BE2C (cell line): ENCODE results near the gene HCK.

Experiments used
- DNase-seq: peaks from one replicate; pipeline ENCODE4 v3.0.0-alpha.2; 2020
- H3K27me3 ChIP-seq: fragments of 250-450 bp; sonication (Bioruptor Pico); 2 replicates; pipeline ENCODE4 v1.5.1; 2020; ENCODE audit warnings: mild to moderate bottlenecking
- H3K36me3 ChIP-seq: fragments of 250-450 bp; sonication (Bioruptor Pico); 2 replicates; pipeline ENCODE4 v1.5.1; 2020; ENCODE audit warnings: mild to moderate bottlenecking
- H3K4me1 ChIP-seq: fragments of 250-450 bp; sonication (Bioruptor Pico); 2 replicates; pipeline ENCODE4 v1.5.1; 2020
- H3K4me3 ChIP-seq: 2 replicates; pipeline ENCODE4 v1.5.1; 2011; ENCODE audit warnings: low read depth, low read length
- H3K9me3 ChIP-seq: fragments of 250-450 bp; sonication (Bioruptor Pico); 2 replicates; pipeline ENCODE4 v1.5.1; 2020
- CTCF ChIP-seq: IDR thresholded peaks from 2 replicates; pipeline ENCODE4 v1.5.1; 2012; ENCODE audit warnings: mild to moderate bottlenecking, low read depth, low read length

HCK gene

DNA sequence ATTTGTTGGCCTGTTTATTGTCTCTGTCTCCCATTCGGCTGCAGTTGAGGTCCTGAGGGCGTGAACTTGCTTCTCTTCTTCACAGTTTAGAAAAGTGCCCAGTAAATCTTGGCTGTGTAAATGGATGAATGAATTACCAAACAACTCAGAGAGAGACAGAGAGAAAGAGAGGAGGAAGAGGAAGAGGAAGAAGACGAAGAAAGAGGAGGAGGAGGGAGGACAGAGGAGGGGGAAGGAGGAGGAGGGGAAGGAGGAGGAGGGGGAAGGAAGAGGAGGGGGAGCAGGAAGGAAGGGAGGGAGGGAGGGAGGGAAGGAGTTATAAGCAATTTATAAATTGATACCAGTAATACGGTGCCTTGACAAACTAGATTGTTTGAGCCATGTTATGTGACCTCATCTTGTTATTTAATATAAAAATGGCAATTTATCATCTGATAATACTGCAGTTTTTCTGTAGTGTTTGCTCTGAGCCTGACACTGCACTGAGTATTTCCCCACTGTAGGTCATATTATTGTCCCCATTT is 18.7 kb downstream of the HCK start:
- no peak for DNase-seq
- H3K27me3 ChIP-seq, result no peaks in the 10 kb centered on the region
- H3K9me3 ChIP-seq, result no peaks in the 10 kb centered on the region
- no peak for TF ChIP-seq CTCF
- no peak overlapping the region for H3K4me3 ChIP-seq
- H3K4me1 ChIP-seq, result no peaks in the 10 kb centered on the region
- H3K36me3 ChIP-seq, result no peaks in the 10 kb centered on the region

DNA sequence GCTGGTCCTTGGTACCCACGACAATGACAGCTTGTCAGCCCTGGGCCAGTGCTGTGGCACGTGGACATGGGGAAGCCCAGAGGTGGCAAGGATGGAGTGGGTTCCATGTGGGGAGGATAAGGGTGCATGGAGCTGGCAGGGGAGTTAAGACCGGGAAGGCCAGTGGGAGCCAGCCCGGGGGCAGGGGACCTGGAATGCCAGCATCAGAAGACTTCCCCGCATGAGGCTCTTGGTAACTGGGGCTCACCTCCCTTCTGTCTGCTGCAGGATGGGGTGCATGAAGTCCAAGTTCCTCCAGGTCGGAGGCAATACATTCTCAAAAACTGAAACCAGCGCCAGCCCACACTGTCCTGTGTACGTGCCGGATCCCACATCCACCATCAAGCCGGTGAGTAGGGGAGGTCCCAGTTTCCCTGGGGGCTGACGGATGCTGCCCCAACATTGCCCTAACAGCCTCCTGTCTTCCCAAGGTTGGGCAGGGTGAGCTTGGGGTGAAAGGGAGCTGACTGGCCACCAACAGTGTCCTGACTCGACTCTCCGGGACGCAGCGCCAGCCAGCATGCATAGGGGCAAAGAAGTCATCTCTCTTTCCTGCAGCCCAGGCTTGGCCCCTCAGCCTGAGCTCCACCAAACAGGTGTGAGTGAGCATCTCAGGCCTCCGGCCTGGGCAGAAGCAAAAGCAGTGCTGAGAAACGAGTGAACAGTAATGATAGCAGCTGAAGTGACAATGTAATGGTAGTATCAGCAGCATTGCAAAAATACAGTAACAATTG is 19.5 kb downstream of the HCK start:
- no peaks in the 10 kb centered on the region for H3K27me3 ChIP-seq
- H3K36me3 ChIP-seq, result no peaks in the 10 kb centered on the region
- no peak for DNase-seq
- H3K4me1 ChIP-seq, result no peaks in the 10 kb centered on the region
- H3K4me3 ChIP-seq, result no peak overlapping the region
- no peaks in the 10 kb centered on the region for H3K9me3 ChIP-seq
- TF ChIP-seq CTCF, result no peak

DNA sequence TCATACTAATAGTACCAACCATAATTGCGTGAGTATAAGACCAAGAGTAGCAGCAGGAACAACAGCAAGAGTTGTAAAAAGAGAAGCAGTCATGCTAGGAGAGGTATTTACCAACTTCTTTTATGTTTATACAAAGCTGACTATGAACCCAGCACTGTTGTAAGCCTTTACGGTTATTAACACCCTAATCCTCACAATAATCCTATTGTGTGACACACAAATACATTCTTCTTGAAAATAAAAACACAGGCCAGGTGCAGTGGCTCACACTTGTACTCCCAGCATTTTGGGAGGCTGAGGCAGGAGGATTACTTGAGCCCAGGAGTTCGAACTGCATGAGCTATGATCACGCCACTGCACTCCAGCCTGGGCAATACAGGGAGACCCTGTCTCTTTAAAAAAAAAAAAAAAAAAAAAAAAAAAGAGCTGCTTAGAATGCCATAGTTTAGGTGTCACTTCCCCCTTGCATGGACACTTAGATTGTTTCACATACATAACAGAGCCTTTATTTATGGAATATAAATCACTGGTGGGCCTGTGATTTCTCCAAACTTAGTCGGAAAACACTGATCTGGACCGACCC is 20.2 kb downstream of the HCK start:
- H3K4me3 ChIP-seq, result no peak overlapping the region
- DNase-seq, result no peak
- no peak for TF ChIP-seq CTCF
- H3K27me3 ChIP-seq, result peaks cover under 1% of the 10 kb centered on the region; the same call in 1 of the 2 replicates
- no peaks in the 10 kb centered on the region for H3K36me3 ChIP-seq
- no peaks in the 10 kb centered on the region for H3K4me1 ChIP-seq
- no peaks in the 10 kb centered on the region for H3K9me3 ChIP-seq

GRCh38 chr20:32075534-32075933 is 23.5 kb downstream of the HCK start:
- H3K4me1 ChIP-seq, result no peaks in the 10 kb centered on the region
- no peak for TF ChIP-seq CTCF
- H3K27me3 ChIP-seq, result peaks cover 5% of the 10 kb centered on the region
- DNase-seq, result no peak
- H3K9me3 ChIP-seq, result no peaks in the 10 kb centered on the region
- no peak overlapping the region for H3K4me3 ChIP-seq
- no peaks in the 10 kb centered on the region for H3K36me3 ChIP-seq

DNA sequence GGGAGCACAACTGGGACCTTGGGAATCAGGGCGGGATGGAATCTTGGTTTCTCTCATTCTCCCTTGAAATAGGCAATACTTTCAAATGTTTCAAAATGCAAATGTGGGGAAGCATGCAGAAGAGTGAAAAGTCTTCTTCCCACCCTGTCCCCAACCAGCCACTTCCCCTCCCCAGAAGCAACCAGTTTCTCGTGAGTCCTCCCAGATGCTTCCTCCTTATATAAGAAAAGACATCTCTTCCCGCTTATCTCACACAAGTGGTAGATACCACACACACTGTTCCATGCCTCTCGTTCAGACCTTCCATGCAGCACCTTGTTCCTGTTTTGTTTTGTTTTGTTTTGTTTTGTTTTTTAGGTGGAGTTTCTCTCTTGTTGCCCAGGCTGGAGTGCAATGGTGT is 25.1 kb downstream of the HCK start:
- Histone ChIP-seq H3K36me3 (no peaks in the 10 kb centered on the region), H3K4me3 (no peak overlapping the region), H3K4me1 (no peaks in the 10 kb centered on the region), H3K9me3 (no peaks in the 10 kb centered on the region), H3K27me3 (peaks cover 5% of the 10 kb centered on the region)
- no peak for DNase-seq
- TF ChIP-seq CTCF, result no peak

DNA sequence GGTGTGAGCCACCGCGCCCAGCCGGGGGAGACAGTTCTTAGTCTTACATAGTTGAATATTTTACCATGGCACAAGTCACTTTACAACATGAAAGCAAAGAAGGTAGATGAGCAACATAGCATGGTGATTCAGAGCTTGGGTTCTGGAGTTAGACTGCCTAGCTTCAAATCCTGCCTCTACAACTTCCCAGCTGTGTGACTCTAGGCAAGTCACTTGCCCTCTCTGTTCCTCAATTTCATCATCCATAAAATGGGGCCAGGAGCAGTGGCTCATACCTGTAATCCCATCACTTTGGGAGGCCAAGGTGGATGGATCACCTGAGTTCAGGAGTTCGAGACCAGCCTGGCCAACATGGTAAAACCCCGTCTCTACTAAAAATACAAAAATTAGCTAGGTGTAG is 26.3 kb downstream of the HCK start:
- Histone ChIP-seq H3K27me3 (peaks cover 12% of the 10 kb centered on the region), H3K4me3 (no peak overlapping the region), H3K9me3 (no peaks in the 10 kb centered on the region), H3K36me3 (no peaks in the 10 kb centered on the region), H3K4me1 (no peaks in the 10 kb centered on the region)
- TF ChIP-seq CTCF, result no peak
- no peak for DNase-seq
